Stomach smooth muscle (tissue), 2 donors: ENCODE data around the gene LRRC4.

Experiments used
- H3K27ac ChIP-seq: one replicate; pipeline ENCODE4 v1.7.0; 2013; ENCODE audit warnings: mild to moderate bottlenecking, low read length, inconsistent platforms
- H3K27me3 ChIP-seq, 2 donors: one replicate each; pipeline ENCODE4 v1.7.0; 2013; ENCODE audit warnings: low read length in 2 of 2; ENCODE audit not compliant: insufficient read depth in 2 of 2, control insufficient read depth in 1 of 2
- H3K36me3 ChIP-seq, 2 donors: one replicate each; pipeline ENCODE4 v1.7.0; 2013; ENCODE audit warnings: low read length in 2 of 2; ENCODE audit not compliant: control insufficient read depth in 2 of 2, insufficient read depth in 2 of 2
- H3K4me1 ChIP-seq: one replicate; pipeline ENCODE4 v1.7.0; 2013; ENCODE audit warnings: low read length; ENCODE audit not compliant: control insufficient read depth, insufficient read depth
- H3K4me3 ChIP-seq, 2 donors: one replicate each; pipeline ENCODE4 v1.7.0; 2013; ENCODE audit warnings: low read length in 2 of 2
- H3K9ac ChIP-seq, 2 donors: one replicate each; pipeline ENCODE4 v1.7.0; 2013; ENCODE audit warnings: low read length in 2 of 2, mild to moderate bottlenecking in 1 of 2
- H3K9me3 ChIP-seq, 2 donors: one replicate each; pipeline ENCODE4 v1.7.0; 2013; ENCODE audit warnings: low read length in 2 of 2; ENCODE audit not compliant: control insufficient read depth in 2 of 2
- donor health status: healthy.
- donor health status: Pancreatic carcinoma.

The LRRC4 gene

GRCh38 chr7:128042012-128042411, 10.8 kb upstream of the LRRC4 start:
- Histone ChIP-seq H3K9ac (no peak overlapping the region), H3K27ac (no peak overlapping the region), H3K27me3 (no peaks in the 10 kb centered on the region), H3K4me1 (no peaks in the 10 kb centered on the region), H3K4me3 (no peak overlapping the region), H3K9me3 (no peaks in the 10 kb centered on the region), H3K36me3 (peaks cover 0 to 2% of the 10 kb centered on the region in 2 donors)

GRCh38 chr7:128041203-128041602, 10.0 kb upstream of the LRRC4 start:
- H3K27me3 ChIP-seq = no peaks in the 10 kb centered on the region
- H3K4me3 ChIP-seq = no peak overlapping the region
- H3K9ac ChIP-seq = no peak overlapping the region
- H3K9me3 ChIP-seq = no peaks in the 10 kb centered on the region
- H3K36me3 ChIP-seq = peaks cover 0 to 2% of the 10 kb centered on the region in 2 donors
- no peak overlapping the region for H3K27ac ChIP-seq
- no peaks in the 10 kb centered on the region for H3K4me1 ChIP-seq

- Histone ChIP-seq H3K4me3 (no peak overlapping the region), H3K36me3 (peaks cover 0 to 2% of the 10 kb centered on the region in 2 donors), H3K27me3 (no peaks in the 10 kb centered on the region), H3K9me3 (no peaks in the 10 kb centered on the region), H3K9ac (no peak overlapping the region), H3K4me1 (no peaks in the 10 kb centered on the region), H3K27ac (no peak overlapping the region)
Observed at GRCh38 chr7:128040205-128040604, 9.0 kb upstream of the LRRC4 start.

GRCh38 chr7:128039544-128039953, 8.3 kb upstream of the LRRC4 start:
- Histone ChIP-seq H3K27me3 (no peaks in the 10 kb centered on the region), H3K9me3 (no peaks in the 10 kb centered on the region), H3K27ac (no peak overlapping the region), H3K9ac (no peak overlapping the region), H3K4me3 (no peak overlapping the region), H3K4me1 (no peaks in the 10 kb centered on the region), H3K36me3 (peaks cover 0 to 2% of the 10 kb centered on the region in 2 donors)

GRCh38 chr7:128037880-128038619, 6.8 kb upstream of the LRRC4 start:
- no peak overlapping the region for H3K4me3 ChIP-seq
- H3K9ac ChIP-seq = no peak overlapping the region
- H3K27ac ChIP-seq = no peak overlapping the region
- peaks cover 0 to 2% of the 10 kb centered on the region in 2 donors for H3K36me3 ChIP-seq
- peaks cover 1% of the 10 kb centered on the region for H3K4me1 ChIP-seq
- no peaks in the 10 kb centered on the region for H3K9me3 ChIP-seq
- H3K27me3 ChIP-seq = no peaks in the 10 kb centered on the region

GRCh38 chr7:128037081-128037480, 5.8 kb upstream of the LRRC4 start:
- no peak overlapping the region for H3K27ac ChIP-seq
- H3K9me3 ChIP-seq = no peaks in the 10 kb centered on the region
- no peak overlapping the region for H3K4me3 ChIP-seq
- H3K4me1 ChIP-seq = peaks cover 9% of the 10 kb centered on the region
- no peaks in the 10 kb centered on the region for H3K27me3 ChIP-seq
- H3K9ac ChIP-seq = no peak overlapping the region
- no peaks in the 10 kb centered on the region for H3K36me3 ChIP-seq

- Histone ChIP-seq H3K4me1 (peaks cover 9% of the 10 kb centered on the region), H3K9ac (no peak overlapping the region), H3K9me3 (no peaks in the 10 kb centered on the region), H3K27me3 (no peaks in the 10 kb centered on the region), H3K27ac (no peak overlapping the region), H3K36me3 (no peaks in the 10 kb centered on the region), H3K4me3 (no peak overlapping the region)
Observed at GRCh38 chr7:128036226-128036940, 5.1 kb upstream of the LRRC4 start.

GRCh38 chr7:128035712-128036111, 4.5 kb upstream of the LRRC4 start:
- H3K4me3 ChIP-seq = no peak overlapping the region
- H3K36me3 ChIP-seq = no peaks in the 10 kb centered on the region
- no peaks in the 10 kb centered on the region for H3K27me3 ChIP-seq
- peaks cover 9% of the 10 kb centered on the region for H3K4me1 ChIP-seq
- H3K27ac ChIP-seq = no peak overlapping the region
- H3K9ac ChIP-seq = no peak overlapping the region
- H3K9me3 ChIP-seq = no peaks in the 10 kb centered on the region

GRCh38 chr7:128034825-128035224, 3.6 kb upstream of the LRRC4 start:
- Histone ChIP-seq H3K27me3 (no peaks in the 10 kb centered on the region), H3K4me1 (peaks cover 9% of the 10 kb centered on the region), H3K4me3 (no peak overlapping the region), H3K9me3 (no peaks in the 10 kb centered on the region), H3K9ac (no peak overlapping the region), H3K27ac (no peak overlapping the region), H3K36me3 (no peaks in the 10 kb centered on the region)

GRCh38 chr7:128033246-128033645, 2.0 kb upstream of the LRRC4 start:
- Histone ChIP-seq H3K4me3 (peak overlapping the region in 1 of 2 donors; percentile 72), H3K27me3 (peaks cover 0 to 3% of the 10 kb centered on the region in 2 donors), H3K36me3 (peaks cover 0 to 8% of the 10 kb centered on the region in 2 donors), H3K9ac (peak overlapping the region in 1 of 2 donors; percentile 40), H3K4me1 (peaks cover 13% of the 10 kb centered on the region), H3K27ac (no peak overlapping the region), H3K9me3 (no peaks in the 10 kb centered on the region)
